A673 (cell line): Measurements from ENCODE around the gene KATNAL1. TPM values are rescaled to one million over a fixed set of nuclear protein-coding genes. Genes with fewer than 3 reads are reported as not detected.

Experiments
- BruUV-seq: library from RNA; stranded (reverse); fragments of 400-500 nt; replicated peaks from 2 replicates; lab custom pipeline; 2021; lab: Mats Ljungman, UMichigan
- CTCF ChIA-PET: fragments of 300-600 bp; sonication (Branson Sonifier 250); formaldehyde crosslinking; loops from one replicate; lab custom pipeline; 2022; ENCODE audit warnings: antibody characterized with exemption; lab: Charles Lee
- POLR2A ChIA-PET: fragments of 300-600 bp; sonication (Branson Sonifier 250); formaldehyde crosslinking; loops from one replicate; lab custom pipeline; 2022; ENCODE audit warnings: antibody characterized with exemption; ENCODE audit not compliant: low non-redundant PET; lab: Charles Lee
- DNase-seq: peaks from one replicate; pipeline ENCODE4 v3.0.0-alpha.2; 2015; ENCODE audit warnings: low spot score
- H3K27ac ChIP-seq: fragments of 200-600 bp; sonication (generic); 2 replicates; pipeline ENCODE4 v1.5.1; 2016; ENCODE audit warnings: mixed run types, low read depth, mild to moderate bottlenecking, mixed read lengths, antibody characterized with exemption, low read length; ENCODE audit not compliant: poor library complexity, severe bottlenecking
- H3K27me3 ChIP-seq: fragments of 200-600 bp; sonication (generic); replicated peaks from 2 replicates; pipeline ENCODE4 v1.6.1; 2017; ENCODE audit warnings: mixed run types, low read depth, mild to moderate bottlenecking, mixed read lengths, antibody characterized with exemption, low read length; ENCODE audit not compliant: insufficient read depth, poor library complexity
- H3K36me3 ChIP-seq: fragments of 200-600 bp; sonication (generic); 2 replicates; pipeline ENCODE4 v1.6.1; 2016; ENCODE audit warnings: mixed run types, mild to moderate bottlenecking, mixed read lengths, antibody characterized with exemption, low read length; ENCODE audit not compliant: insufficient read depth, poor library complexity, severe bottlenecking
- H3K4me1 ChIP-seq: fragments of 200-600 bp; sonication (generic); 2 replicates; pipeline ENCODE4 v1.6.1; 2017; ENCODE audit warnings: mixed run types, mild to moderate bottlenecking, mixed read lengths, antibody characterized with exemption, low read length; ENCODE audit not compliant: insufficient read depth, poor library complexity, severe bottlenecking
- H3K4me3 ChIP-seq: fragments of 200-600 bp; sonication (generic); 2 replicates; pipeline ENCODE4 v1.5.1; 2016; ENCODE audit warnings: low read depth, mixed run types, mild to moderate bottlenecking, mixed read lengths, low read length; ENCODE audit not compliant: poor library complexity, severe bottlenecking
- H3K9me3 ChIP-seq: fragments of 200-600 bp; sonication (generic); 2 replicates; pipeline ENCODE4 v1.6.1; 2016; ENCODE audit warnings: mixed run types, low read depth, mild to moderate bottlenecking, mixed read lengths, antibody characterized with exemption, low read length; ENCODE audit not compliant: poor library complexity, severe bottlenecking
- EZH2 ChIP-seq: fragments of 200-600 bp; sonication (generic); IDR thresholded peaks from 2 replicates; pipeline ENCODE4 v1.6.1; 2017; ENCODE audit warnings: borderline replicate concordance, low read depth, mild to moderate bottlenecking, mixed read lengths, antibody characterized with exemption, low read length; ENCODE audit not compliant: poor library complexity, severe bottlenecking
- intact Hi-C: fragments of 100-400 bp; cut with micrococcal nuclease; formaldehyde crosslinking; loops from one replicate; pipeline ENCODE4 v1.10.0; 2022; ENCODE audit not compliant: unreplicated experiment
- total RNA-seq: library from RNA; stranded (reverse); gene quantifications from 2 replicates; pipeline ENCODE4 v1.2.3, GENCODE V29; 2021
- TF ChIP-seq, protein P1 (sequence below): fragments of 300-800, 200-600 bp; sonication (generic); conservative IDR thresholded peaks from 2 replicates; pipeline ENCODE4 v1.5.1; 2017; ENCODE audit warnings: low read depth, mild to moderate bottlenecking, antibody characterized with exemption, low read length, moderate library complexity, mixed read lengths

The KATNAL1 gene
- total RNA-seq, 1 experiment from 2014 or later, result 63.0 TPM

- peak overlapping the region; percentile 87 for H3K4me3 ChIP-seq
- CTCF ChIA-PET, result no interaction called here
- peak overlapping the region; percentile 97 for H3K27ac ChIP-seq
- H3K9me3 ChIP-seq, result no peaks in the 10 kb centered on the region
- POLR2A ChIA-PET, result interaction anchor here (0.6 kb wide), 1 partner anchor 87 kb away, joined by 4 read pairs; no protein-coding TSS in a partner anchor
- no peaks in the 10 kb centered on the region for H3K36me3 ChIP-seq
- no peaks in the 10 kb centered on the region for H3K27me3 ChIP-seq
- no peak for DNase-seq
- TF ChIP-seq, protein P1, sequence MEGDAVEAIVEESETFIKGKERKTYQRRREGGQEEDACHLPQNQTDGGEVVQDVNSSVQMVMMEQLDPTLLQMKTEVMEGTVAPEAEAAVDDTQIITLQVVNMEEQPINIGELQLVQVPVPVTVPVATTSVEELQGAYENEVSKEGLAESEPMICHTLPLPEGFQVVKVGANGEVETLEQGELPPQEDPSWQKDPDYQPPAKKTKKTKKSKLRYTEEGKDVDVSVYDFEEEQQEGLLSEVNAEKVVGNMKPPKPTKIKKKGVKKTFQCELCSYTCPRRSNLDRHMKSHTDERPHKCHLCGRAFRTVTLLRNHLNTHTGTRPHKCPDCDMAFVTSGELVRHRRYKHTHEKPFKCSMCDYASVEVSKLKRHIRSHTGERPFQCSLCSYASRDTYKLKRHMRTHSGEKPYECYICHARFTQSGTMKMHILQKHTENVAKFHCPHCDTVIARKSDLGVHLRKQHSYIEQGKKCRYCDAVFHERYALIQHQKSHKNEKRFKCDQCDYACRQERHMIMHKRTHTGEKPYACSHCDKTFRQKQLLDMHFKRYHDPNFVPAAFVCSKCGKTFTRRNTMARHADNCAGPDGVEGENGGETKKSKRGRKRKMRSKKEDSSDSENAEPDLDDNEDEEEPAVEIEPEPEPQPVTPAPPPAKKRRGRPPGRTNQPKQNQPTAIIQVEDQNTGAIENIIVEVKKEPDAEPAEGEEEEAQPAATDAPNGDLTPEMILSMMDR, result no peak
- TF ChIP-seq EZH2, result no peak
- H3K4me1 ChIP-seq, result peaks cover 55% of the 10 kb centered on the region
- no TSS peak for BruUV-seq
- intact Hi-C loops, result loop anchor here (5.0 kb wide), 1 partner anchor 89 kb away; no protein-coding TSS in a partner anchor
Observed at GRCh38 chr13:30307971-30308290, 580 bp upstream of the KATNAL1 start.

DNA sequence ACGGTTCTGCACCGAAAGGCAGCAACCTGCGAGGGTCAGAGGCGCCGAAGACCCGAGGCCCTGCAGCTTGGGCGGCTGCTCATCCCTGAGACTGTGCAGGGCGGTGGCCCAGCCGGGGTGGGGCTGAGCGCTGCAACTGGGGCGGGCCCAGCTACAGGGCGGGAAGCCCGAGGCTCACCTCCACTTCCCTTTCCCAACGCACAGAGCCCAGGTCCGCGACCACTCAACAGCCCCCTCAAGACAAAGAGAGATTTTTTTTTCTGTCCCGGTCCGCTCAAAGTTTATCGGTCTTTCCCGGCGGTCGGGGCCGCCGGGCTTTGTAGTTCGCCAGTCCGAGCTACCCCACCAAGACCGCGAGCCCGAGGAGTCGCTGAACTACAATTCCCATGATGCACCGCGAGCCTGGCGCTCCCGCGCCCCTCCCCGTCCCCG lies 573 bp downstream of the KATNAL1 start:
- CTCF ChIA-PET, result no interaction called here
- POLR2A ChIA-PET, result interaction anchor here (0.6 to 0.8 kb wide), 4 partner anchors 13 to 177 kb away, joined by 3 to 5 read pairs (median 4); partner anchors contain the start of gene UBE2L5
- H3K4me1 ChIP-seq, result peaks cover 56% of the 10 kb centered on the region
- TF ChIP-seq, protein P1, result no peak
- no peak for TF ChIP-seq EZH2
- H3K9me3 ChIP-seq, result no peaks in the 10 kb centered on the region
- H3K27me3 ChIP-seq, result no peaks in the 10 kb centered on the region
- DNase-seq, result peak; percentile 97
- peak overlapping the region; percentile 97 for H3K27ac ChIP-seq
- BruUV-seq, result no TSS peak
- H3K4me3 ChIP-seq, result peak overlapping the region; percentile 87
- H3K36me3 ChIP-seq, result no peaks in the 10 kb centered on the region
- intact Hi-C loops, result loop anchor here (5.0 kb wide), 1 partner anchor 91 kb away; no protein-coding TSS in a partner anchor

DNA sequence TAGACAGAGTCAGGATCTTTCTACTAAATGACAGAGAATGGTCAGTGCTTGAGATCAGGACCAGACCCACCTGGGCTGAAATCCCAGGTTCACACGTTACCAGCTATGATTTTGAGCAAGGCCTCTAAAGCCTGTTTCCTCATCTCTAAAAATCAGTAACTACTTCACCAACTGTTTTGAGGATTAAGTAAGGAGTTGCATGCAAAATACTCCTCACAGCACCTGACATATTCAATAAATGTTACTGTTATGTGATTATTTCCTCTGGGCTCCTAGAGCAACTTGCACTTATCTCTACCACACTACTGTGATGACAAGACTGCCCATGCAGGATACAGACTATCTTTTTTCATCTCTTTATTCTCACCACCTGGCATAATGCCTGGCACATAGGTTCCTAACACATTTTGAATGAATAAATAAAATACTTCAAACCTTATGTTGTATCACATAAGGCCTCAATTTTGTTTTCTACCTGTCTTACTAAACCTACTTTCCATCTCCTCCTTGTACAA lies 1.8 kb downstream of the KATNAL1 start:
- no peaks in the 10 kb centered on the region for H3K9me3 ChIP-seq
- peak overlapping the region; percentile 87 for H3K4me3 ChIP-seq
- H3K27me3 ChIP-seq, result no peaks in the 10 kb centered on the region
- H3K4me1 ChIP-seq, result peaks cover 53% of the 10 kb centered on the region
- TF ChIP-seq, protein P1, result no peak
- TF ChIP-seq EZH2, result no peak
- peak overlapping the region; percentile 97 for H3K27ac ChIP-seq
- CTCF ChIA-PET, result no interaction called here
- POLR2A ChIA-PET, result no interaction called here
- no TSS peak for BruUV-seq
- no peak for DNase-seq
- intact Hi-C loops, result loop anchor here (5.0 kb wide), 1 partner anchor 92 kb away; no protein-coding TSS in a partner anchor
- no peaks in the 10 kb centered on the region for H3K36me3 ChIP-seq
